Measurements from ENCODE around the gene NAP1L3. TPM values are rescaled to one million over a fixed set of nuclear protein-coding genes. Genes with fewer than 3 reads are reported as not detected.

The NAP1L3 gene, protein sequence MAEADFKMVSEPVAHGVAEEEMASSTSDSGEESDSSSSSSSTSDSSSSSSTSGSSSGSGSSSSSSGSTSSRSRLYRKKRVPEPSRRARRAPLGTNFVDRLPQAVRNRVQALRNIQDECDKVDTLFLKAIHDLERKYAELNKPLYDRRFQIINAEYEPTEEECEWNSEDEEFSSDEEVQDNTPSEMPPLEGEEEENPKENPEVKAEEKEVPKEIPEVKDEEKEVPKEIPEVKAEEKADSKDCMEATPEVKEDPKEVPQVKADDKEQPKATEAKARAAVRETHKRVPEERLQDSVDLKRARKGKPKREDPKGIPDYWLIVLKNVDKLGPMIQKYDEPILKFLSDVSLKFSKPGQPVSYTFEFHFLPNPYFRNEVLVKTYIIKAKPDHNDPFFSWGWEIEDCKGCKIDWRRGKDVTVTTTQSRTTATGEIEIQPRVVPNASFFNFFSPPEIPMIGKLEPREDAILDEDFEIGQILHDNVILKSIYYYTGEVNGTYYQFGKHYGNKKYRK
- total RNA-seq (2014; rRNA removed): 0.83 and 0.86 TPM in 2 replicates
- polyA plus RNA-seq (2012): 1.2 TPM

DNA sequence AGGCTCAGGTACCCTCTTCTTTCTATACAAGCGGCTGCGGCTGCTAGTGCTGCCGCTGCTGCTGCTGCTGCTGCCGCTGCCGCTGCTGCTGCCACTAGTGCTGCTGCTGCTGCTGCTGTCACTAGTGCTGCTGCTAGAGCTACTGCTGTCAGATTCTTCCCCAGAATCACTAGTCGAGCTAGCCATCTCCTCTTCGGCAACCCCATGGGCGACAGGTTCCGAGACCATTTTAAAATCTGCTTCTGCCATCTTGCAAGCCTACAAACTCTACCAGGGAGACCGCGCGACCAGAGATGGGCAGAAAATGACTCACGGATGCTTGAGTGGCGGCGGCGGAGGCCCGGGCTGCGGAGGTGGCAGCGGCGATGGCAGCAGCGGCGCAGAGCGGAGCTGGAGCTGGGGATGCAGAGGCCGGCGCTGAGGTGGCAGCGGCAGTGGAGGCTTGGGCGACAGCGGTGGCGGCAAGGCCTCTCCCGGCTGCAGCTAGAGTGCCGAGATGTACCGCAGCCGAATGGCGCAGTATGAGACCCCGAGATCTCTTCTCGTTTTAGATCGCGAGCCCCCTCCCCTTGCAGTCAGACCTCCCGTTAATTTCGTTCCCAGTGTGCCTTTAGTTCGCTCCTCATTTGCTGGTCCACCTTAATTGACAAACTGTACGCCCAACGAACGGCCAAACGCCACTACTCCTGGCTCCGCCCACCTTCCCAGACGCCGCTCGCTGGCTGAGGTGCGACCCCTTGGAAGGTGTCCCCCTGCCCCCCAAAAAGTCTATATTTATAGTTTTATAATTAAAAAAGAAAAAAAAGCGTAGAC, at the start of gene NAP1L3:
Gene NAP1L3 (minus strand): TSS at position 523 of the 813 bp plus-strand sequence. CDS start 274 bp downstream, at position 249.
- peak; percentile 32 for DNase-seq (ENCODE audit: low read depth)

DNA sequence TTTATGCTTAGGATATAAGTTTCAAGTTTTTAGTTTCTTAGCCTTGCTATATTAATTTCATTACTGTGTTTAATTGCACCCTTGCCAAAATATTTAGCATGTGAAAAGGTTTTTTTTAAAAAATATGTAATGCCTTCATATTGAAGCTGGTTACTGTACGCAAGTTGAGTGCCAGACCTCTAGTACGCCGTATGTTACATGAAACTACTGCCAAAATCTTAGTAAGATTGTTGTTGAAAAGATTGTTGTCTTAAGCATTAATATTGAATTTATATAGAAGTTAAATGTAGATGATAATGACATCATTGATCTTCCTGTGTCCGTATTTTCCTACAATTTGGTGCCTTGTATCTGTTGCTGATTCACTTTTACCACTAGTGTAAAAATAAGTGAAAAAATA, 37.7 kb upstream of the NAP1L3 start:
- DNase-seq (ENCODE audit: low read depth): no peak

DNA sequence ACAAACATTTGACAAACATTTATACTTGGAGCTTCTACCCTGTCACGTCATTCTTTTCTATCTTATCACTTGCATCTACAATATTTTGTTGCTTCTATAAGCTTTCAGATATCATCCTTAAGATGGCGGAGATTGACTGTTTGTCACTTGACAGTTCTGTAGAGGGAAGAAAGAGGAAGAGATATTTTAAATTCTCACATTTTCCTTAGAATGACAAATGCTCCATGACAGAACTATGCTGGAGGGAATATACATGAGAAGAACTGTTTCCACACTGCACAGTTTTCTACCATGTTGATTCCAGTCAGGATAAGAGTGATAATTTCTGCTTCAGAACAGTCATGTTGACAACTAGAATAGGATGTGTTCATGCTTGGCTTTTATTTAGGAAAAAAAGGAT, 30.3 kb upstream of the NAP1L3 start:
- DNase-seq (ENCODE audit: low read depth): no peak

DNA sequence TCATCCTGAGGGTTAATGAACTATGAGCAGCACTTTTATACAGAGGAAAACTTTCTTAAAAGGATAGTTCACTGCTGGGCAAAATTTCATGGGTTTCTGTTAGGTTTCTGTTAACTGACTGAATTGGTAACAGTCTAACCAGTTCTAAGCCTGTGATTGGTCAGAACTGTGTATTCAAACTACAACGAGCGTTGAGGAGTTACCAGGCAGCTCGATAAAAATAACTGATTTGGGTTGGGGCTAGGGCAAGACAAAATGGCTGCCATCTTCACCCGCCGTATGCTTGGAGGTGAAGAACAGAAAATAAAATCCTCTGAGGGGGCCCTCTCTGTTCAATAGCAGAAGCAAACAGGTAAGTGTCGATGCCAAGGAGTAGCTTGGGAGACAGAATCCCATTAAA, 22.6 kb upstream of the NAP1L3 start:
- no peak for DNase-seq (ENCODE audit: low read depth)

DNA sequence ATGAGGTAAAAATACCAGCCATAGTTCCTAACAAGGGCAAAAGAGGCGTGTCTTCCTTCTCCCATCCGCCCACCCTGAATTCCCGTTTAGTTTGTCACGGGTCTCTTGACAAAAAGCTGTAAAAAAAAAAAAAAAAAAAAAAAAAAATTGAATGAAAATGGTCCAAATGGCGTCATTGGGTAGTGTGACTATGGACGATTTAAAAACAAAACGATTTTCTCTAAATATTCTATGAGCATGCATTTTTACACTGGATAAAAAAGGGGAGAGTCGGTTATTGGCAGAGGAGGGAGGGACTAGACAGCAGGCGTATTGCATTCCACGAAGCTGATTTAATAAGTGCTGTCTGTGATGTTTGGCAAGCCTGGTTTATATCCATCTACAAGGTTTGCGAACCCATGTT, 492 bp upstream of the NAP1L3 start, which contains the start of gene FAM133A:
Gene FAM133A (plus strand): TSS at position 338 of the 403 bp plus-strand sequence. CDS start 35,214 bp downstream, outside the sequence.
- DNase-seq (ENCODE audit: low read depth): no peak

DNA sequence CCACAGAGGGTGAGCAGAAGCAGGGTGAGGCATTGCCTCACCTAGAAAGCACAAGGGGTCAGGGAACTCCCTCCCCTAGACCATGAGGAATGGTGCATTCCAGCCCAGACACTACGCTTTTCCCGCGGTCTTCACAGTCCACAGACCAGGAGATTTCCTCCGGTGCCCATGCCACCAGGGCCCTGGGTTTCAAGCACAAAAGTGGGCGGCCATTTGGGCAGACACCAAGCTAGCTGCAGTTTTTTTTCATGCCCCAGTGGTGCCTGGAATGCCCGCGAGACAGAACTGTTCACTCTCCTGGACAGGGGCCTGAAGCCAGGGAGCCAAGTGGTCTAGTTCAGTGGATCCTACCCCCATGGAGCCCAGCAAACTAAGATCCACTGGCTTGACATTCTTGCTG, 12.8 kb downstream of the NAP1L3 start:
- no peak for DNase-seq (ENCODE audit: low read depth)

DNA sequence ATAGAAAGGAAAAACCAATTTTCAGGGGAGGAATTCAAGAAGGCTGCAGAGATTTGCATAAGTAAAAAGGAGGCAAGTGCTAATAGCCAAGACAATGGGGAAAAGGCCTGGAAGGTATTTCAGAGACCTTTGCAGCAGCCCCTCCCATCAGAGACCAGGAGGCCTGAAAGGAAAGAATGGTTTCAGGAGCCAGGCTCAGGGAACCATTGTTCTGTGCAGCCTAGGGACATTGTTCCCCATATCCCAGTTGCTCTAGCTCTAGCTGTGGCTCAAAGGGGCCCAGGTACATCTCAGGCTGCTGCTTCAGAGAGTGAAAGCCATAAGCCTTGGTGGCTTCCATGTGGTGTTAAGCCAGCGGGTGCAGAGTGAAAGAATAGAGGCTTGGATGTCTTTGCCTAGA, 24.0 kb downstream of the NAP1L3 start:
- no peak for DNase-seq (ENCODE audit: low read depth)

DNA sequence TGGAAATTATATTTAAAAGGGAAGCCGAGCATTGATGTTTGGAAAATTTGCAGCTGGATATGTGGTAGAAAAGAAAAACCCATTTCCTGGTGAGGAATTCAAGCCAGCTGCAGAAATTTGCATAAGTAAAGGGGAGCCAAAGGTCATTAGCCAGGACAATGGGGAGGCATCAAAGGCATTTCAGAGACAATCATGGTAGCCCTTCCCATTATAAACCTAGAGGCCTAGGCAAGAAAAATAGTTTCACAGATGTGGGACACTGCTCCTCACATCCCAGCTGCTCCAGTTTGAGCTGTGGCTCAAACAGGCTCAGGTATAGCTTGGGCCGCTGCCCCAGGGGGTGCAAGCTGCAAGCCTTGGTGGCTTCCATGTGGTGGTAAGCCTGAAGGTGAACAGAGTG, 35.8 kb downstream of the NAP1L3 start:
- no peak for DNase-seq (ENCODE audit: low read depth)

Other genes with a start within 250 kb of the NAP1L3 start
- gene FAM133A, start 628 bp upstream of the NAP1L3 start, total RNA-seq (2014; rRNA removed): not detected in 2 replicates

All from LHCN-M2 (cell line).